Common myeloid progenitor, CD34-positive (primary cell): ENCODE data around the gene TRMT13. TPM values are rescaled to one million over a fixed set of nuclear protein-coding genes. Genes with fewer than 3 reads are reported as not detected.

ENCODE experiments used
- CTCF ChIA-PET: fragments of 350-600 bp; sonication (Branson Sonifier 250); formaldehyde crosslinking; loops from one replicate; lab custom pipeline; 2021; ENCODE audit warnings: antibody characterized with exemption; lab: Charles Lee
- POLR2A ChIA-PET: fragments of 350-600 bp; sonication (Branson Sonifier 250); formaldehyde crosslinking; loops from one replicate; lab custom pipeline; 2021; ENCODE audit warnings: antibody characterized with exemption; lab: Charles Lee
- DNase-seq, 3 donors: peaks; one replicate each; pipeline versions ENCODE4 v3.0.0 to v3.0.0-alpha.2; 2013
- H3K27ac ChIP-seq, 2 experiments: 1 replicate in 1 of 2; 2 replicates in 1 of 2; pipeline ENCODE4 v1.7.0; 2013; ENCODE audit warnings: inconsistent platforms in 2 of 2, low read length in 2 of 2, mild to moderate bottlenecking in 2 of 2, low read depth in 1 of 2, moderate library complexity in 1 of 2; ENCODE audit not compliant: severe bottlenecking in 2 of 2, insufficient read depth in 1 of 2, poor library complexity in 1 of 2
- H3K27me3 ChIP-seq, 5 experiments: replicated peaks in 2 of 5; 1 replicate in 3 of 5; 2 replicates in 2 of 5; pipeline versions ENCODE4 v1.6.1 to v1.7.0; 2013; ENCODE audit warnings: low read length in 4 of 5, mild to moderate bottlenecking in 2 of 5, moderate library complexity in 2 of 5, inconsistent platforms in 1 of 5; ENCODE audit not compliant: insufficient read depth in 5 of 5, control insufficient read depth in 4 of 5
- H3K36me3 ChIP-seq, 4 experiments: 1 replicate in 2 of 4; 2 replicates in 2 of 4; pipeline versions ENCODE4 v1.6.1 to v1.7.0; 2013; ENCODE audit warnings: low read length in 3 of 4, control low read depth in 1 of 4, mild to moderate bottlenecking in 1 of 4; ENCODE audit not compliant: control insufficient read depth in 4 of 4, insufficient read depth in 4 of 4
- H3K4me1 ChIP-seq, 4 experiments: 1 replicate in 3 of 4; 2 replicates in 1 of 4; pipeline versions ENCODE4 v1.6.1 to v1.7.1; 2013; ENCODE audit warnings: low read length in 3 of 4, mild to moderate bottlenecking in 3 of 4, control low read depth in 1 of 4, inconsistent platforms in 1 of 4, moderate library complexity in 1 of 4; ENCODE audit not compliant: control insufficient read depth in 4 of 4, insufficient read depth in 4 of 4; ENCODE audit errors: control extremely low read depth in 1 of 4
- H3K4me3 ChIP-seq, 7 experiments: 1 replicate in 4 of 7; 2 replicates in 3 of 7; pipeline versions ENCODE4 v1.5.1 to v1.7.0; 2013; ENCODE audit warnings: mild to moderate bottlenecking in 7 of 7, low read length in 6 of 7, moderate library complexity in 6 of 7, inconsistent platforms in 2 of 7, low read depth in 2 of 7, control low read depth in 1 of 7; ENCODE audit not compliant: insufficient read depth in 4 of 7, control insufficient read depth in 1 of 7; ENCODE audit errors: extremely low read depth in 1 of 7
- H3K9me3 ChIP-seq, 5 experiments: 1 replicate in 4 of 5; 2 replicates in 1 of 5; pipeline versions ENCODE4 v1.6.1 to v1.7.1; 2013; ENCODE audit warnings: low read length in 4 of 5, mild to moderate bottlenecking in 2 of 5, inconsistent platforms in 1 of 5, low read depth in 1 of 5, moderate library complexity in 1 of 5; ENCODE audit not compliant: control insufficient read depth in 4 of 5, insufficient read depth in 2 of 5; ENCODE audit errors: control extremely low read depth in 1 of 5
- WGBS: methylation state at CpG from one replicate; pipeline ENCODE4 v1.1.5; 2013; ENCODE audit not compliant: insufficient coverage; 5-methylcytosine and 5-hydroxymethylcytosine counted together
- polyA plus RNA-seq: library from polyadenylated mRNA; unstranded; fragments of 120-200 nt; gene quantifications from one replicate; pipeline ENCODE4 v1.2.1, GENCODE V29; 2013

Gene TRMT13, protein sequence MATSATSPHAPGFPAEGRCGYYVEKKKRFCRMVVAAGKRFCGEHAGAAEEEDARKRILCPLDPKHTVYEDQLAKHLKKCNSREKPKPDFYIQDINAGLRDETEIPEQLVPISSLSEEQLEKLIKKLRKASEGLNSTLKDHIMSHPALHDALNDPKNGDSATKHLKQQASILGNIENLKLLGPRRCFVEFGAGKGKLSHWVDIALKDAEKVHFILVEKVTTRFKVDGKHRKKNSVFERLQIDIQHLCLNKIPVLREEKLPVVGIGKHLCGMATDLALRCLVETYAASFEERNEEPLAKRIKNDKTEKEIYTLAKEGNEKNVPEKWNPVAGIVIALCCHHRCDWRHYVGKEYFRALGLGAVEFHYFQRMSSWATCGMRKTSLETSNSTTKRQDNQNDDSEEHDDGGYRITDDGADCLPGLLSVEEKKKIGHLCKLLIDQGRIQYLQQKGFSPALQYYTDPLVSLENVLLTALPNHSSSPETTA
- polyA plus RNA-seq, result 32.0 TPM

DNA sequence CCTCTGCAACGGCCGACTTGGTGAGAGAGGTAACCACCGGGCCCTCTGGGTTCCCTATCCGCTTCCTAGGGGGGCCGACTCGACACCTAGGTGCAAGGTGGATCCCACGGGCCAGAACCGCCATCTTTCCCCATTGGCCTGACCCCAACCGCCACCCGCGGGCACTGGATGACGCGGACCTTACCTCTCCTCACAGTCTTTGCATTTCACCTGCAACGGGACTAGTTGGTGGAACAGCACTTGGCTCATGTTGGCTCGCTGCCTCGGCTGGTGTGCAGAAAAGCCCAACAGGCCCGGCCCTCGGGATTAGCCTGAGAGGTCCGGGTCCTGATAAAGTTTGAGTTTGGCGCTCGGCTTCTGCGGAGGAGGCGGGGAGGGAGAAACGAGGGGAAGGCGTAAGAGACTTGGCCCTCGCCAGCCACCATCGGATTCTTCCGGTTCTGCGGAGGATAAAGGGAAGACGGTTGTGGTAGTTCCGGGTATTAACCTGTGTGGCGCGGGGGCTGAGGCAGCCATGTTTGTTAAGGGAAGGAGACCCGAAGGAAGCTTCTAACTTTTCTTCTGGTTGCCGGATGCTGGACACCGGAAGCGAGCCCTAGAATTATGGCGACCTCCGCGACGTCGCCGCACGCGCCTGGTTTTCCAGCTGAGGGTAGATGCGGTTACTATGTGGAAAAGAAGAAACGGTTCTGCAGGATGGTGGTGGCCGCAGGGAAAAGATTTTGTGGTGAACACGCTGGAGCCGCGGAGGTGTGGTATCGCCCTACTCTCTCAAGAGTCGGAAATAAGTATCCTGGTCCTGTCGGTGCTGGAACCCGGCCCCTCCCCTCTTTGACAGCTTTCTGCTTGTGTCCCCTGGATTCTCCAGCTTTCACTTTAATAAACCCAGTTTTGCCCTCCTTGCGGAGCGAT lies at the start of gene TRMT13, which contains the start of gene SASS6:
Gene TRMT13 (plus strand): TSS at position 598 of the 912 bp plus-strand sequence. CDS start 6 bp downstream, at position 604.
Gene SASS6 (minus strand): TSS at position 365 of the 912 bp plus-strand sequence. CDS start 116 bp downstream, at position 249.
- peak; percentile 98 to 99 (median 99) for DNase-seq
- WGBS, result 0% methylated on average over 51 of the region's 57 CpGs
- Histone ChIP-seq H3K27ac (peak within 1 kb of the TSS; percentile 54 to 82), H3K36me3 (peaks cover 4 to 12% (median 7%) of the 10 kb centered on the region in 4 experiments), H3K4me1 (peaks cover 3 to 27% (median 17%) of the 10 kb centered on the region in 4 experiments), H3K4me3 (peak within 1 kb of the TSS; percentile 58 to 99 (median 98)), H3K27me3 (no peaks in the 10 kb centered on the region), H3K9me3 (no peaks in the 10 kb centered on the region)
- ChIA-PET POLR2A (interaction anchor here (0.9 kb wide), 1 partner anchor 95 kb away, joined by 4 read pairs; a partner anchor contains a TSS), CTCF (interaction anchor here (0.9 to 1.5 kb wide), 3 partner anchors 10 to 327 kb away, joined by 3 to 5 read pairs (median 3); no protein-coding TSS in a partner anchor)

DNA sequence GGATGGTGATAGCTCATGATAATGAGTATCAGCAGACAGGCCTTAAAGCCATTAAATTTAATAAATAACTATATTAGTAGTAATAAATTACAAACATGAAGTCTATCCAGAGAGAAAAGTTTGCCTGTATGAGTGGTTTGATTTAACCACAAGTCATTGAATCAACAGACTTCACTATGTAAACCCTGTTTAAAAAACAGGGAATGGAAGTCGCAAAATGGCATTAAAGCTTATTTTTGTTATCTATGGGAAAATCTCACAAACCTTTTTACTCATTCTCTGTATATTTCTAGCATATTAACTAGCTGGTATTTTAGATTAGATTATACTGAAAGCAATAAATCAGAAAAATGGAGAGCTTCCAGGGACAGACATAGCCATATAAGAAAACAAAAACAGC lies 45.6 kb upstream of the TRMT13 start:
- no peak overlapping the region for H3K4me3 ChIP-seq
- ChIA-PET CTCF (interaction anchor here (1.5 kb wide), 1 partner anchor 13 kb away, joined by 3 read pairs; no protein-coding TSS in a partner anchor), POLR2A (no interaction called here)
- H3K27me3 ChIP-seq, result no peaks in the 10 kb centered on the region
- H3K27ac ChIP-seq, result no peak overlapping the region
- no peaks in the 10 kb centered on the region for H3K4me1 ChIP-seq
- peaks cover 4 to 34% (median 18%) of the 10 kb centered on the region in 4 experiments for H3K36me3 ChIP-seq
- DNase-seq, result no peak
- no peaks in the 10 kb centered on the region for H3K9me3 ChIP-seq
- WGBS, result no CpG with 5 or more reads among the region's 1 CpG

DNA sequence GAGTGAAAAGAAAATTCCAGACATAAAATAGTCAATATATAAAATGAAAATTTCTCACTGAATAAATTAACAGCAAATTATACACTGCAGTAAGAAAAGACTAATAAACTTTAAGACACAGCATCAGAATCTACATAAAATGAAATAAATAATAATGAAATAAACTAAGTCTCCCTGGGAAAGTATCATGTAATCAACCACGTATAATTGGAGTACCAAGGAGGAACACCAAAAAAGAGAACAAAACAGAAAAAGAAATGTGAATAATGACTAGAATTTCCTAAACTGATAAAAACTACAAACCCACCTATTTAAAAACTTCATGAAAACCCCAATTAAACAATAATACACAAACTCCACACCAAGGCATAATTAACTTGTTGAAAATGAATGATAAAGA lies 43.9 kb upstream of the TRMT13 start:
- ChIA-PET CTCF (no interaction called here), POLR2A (interaction anchor here (0.6 kb wide), 1 partner anchor 141 kb away, joined by 3 read pairs; no protein-coding TSS in a partner anchor)
- Histone ChIP-seq H3K9me3 (no peaks in the 10 kb centered on the region), H3K4me3 (no peak overlapping the region), H3K27me3 (no peaks in the 10 kb centered on the region), H3K27ac (no peak overlapping the region), H3K4me1 (no peaks in the 10 kb centered on the region), H3K36me3 (peaks cover 4 to 32% (median 16%) of the 10 kb centered on the region in 4 experiments)
- no CpG with 5 or more reads among the region's 1 CpG for WGBS
- no peak for DNase-seq

DNA sequence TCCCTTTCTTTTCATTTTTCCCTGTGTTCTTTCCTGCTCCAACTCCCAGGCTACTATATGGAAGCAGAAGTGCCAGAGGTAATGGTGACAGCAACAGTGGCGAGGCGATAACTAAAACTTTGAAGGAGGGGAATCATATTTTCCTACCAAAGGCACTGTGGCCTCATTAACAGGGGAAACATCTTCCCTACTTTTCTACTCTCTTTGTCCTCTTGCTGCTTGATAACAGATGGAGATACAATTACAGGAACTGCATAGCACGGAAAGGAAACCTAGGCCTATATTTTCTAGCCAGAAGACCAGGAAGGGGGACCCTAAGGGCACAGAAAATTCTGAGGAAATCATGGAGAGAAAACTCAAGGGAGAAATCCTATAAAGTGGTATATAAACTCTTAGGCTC lies 42.5 kb upstream of the TRMT13 start:
- no peaks in the 10 kb centered on the region for H3K4me1 ChIP-seq
- H3K9me3 ChIP-seq, result no peaks in the 10 kb centered on the region
- DNase-seq, result no peak
- POLR2A ChIA-PET, result no interaction called here
- peaks cover 4 to 29% (median 18%) of the 10 kb centered on the region in 4 experiments for H3K36me3 ChIP-seq
- CTCF ChIA-PET, result no interaction called here
- H3K4me3 ChIP-seq, result no peak overlapping the region
- WGBS, result no CpG with 5 or more reads among the region's 3 CpGs
- no peak overlapping the region for H3K27ac ChIP-seq
- no peaks in the 10 kb centered on the region for H3K27me3 ChIP-seq

DNA sequence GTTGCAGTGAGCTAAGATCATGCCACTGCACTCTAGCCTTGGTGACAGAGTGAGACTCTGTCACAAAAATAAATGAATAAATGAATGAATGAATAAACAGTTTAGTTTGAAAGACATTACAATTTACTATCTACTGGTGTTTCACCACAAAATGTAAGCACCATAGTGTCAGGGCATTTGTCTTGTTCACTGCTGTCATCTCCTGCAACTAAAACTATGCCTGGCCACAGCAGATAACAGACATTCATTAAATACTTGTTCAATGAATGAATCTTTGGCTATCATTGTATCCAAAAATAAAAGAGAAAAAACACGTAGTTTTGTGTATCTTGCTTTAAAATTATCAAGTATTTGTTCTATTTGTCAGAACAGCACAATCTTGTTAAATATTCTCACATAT lies 32.8 kb upstream of the TRMT13 start:
- peak in 1 of 3 donors; percentile 46 for DNase-seq
- H3K36me3 ChIP-seq, result peaks cover 2 to 51% (median 20%) of the 10 kb centered on the region in 4 experiments

DNA sequence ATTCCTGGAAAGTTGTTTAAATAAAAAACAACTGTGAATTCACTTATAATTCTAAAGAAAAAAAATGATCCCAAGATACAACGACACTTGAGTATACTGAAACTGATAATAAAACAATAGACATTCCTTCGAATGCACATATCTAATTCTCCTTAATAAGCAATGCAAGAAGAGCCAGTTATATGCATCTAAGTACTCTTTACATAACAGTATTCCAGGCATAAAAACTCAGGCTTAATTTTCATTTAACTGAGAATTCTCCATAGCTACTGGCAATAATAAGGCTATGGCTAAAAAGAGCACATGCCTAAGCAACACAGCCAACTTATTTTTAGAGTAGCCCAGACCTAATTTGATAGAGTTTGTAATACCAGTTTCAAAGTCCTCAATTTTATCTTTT lies 31.4 kb upstream of the TRMT13 start:
- Histone ChIP-seq H3K9me3 (no peaks in the 10 kb centered on the region), H3K4me1 (no peaks in the 10 kb centered on the region), H3K27ac (no peak overlapping the region), H3K4me3 (no peak overlapping the region), H3K27me3 (no peaks in the 10 kb centered on the region), H3K36me3 (peaks cover 2 to 45% (median 24%) of the 10 kb centered on the region in 4 experiments)
- DNase-seq, result no peak
- no CpG with 5 or more reads among the region's 2 CpGs for WGBS
- ChIA-PET CTCF (no interaction called here), POLR2A (no interaction called here)

More for the DNA sequence above, 32.8 kb upstream of the TRMT13 start:
- Histone ChIP-seq H3K27me3 (no peaks in the 10 kb centered on the region), H3K9me3 (peaks cover 0 to 2% (median 0%) of the 10 kb centered on the region in 5 experiments), H3K27ac (no peak overlapping the region), H3K4me1 (no peaks in the 10 kb centered on the region), H3K4me3 (no peak overlapping the region)
- CTCF ChIA-PET, result no interaction called here
- WGBS, result no CpG with 5 or more reads among the region's 1 CpG
- POLR2A ChIA-PET, result no interaction called here
